ENCODE results near the gene SPATA3.

DNA sequence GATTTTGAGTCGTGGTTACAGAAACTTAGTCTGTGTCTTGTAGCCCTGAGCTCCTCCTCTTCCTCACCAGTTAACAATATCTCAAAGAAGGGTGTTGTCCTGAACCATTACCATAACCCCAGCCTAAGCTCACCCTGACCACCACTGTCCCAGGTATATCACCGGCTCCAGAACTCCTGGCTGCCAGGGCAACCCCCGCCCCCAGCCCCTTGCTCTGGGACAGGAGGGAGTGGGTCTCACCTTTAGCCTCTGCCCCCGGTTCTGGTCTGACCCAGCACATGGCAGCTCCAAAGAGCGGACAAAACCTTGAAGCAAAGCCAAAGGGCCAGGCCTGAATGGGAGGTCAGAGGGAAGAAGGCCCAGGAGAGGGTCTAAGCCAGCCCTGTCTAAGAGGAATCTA is 55.2 kb downstream of the SPATA3 start:
- TF ChIP-seq, protein P1, sequence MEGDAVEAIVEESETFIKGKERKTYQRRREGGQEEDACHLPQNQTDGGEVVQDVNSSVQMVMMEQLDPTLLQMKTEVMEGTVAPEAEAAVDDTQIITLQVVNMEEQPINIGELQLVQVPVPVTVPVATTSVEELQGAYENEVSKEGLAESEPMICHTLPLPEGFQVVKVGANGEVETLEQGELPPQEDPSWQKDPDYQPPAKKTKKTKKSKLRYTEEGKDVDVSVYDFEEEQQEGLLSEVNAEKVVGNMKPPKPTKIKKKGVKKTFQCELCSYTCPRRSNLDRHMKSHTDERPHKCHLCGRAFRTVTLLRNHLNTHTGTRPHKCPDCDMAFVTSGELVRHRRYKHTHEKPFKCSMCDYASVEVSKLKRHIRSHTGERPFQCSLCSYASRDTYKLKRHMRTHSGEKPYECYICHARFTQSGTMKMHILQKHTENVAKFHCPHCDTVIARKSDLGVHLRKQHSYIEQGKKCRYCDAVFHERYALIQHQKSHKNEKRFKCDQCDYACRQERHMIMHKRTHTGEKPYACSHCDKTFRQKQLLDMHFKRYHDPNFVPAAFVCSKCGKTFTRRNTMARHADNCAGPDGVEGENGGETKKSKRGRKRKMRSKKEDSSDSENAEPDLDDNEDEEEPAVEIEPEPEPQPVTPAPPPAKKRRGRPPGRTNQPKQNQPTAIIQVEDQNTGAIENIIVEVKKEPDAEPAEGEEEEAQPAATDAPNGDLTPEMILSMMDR (conservative IDR thresholded peaks at IDR 0.05; ENCODE audit: low read depth in 2 of 2), result no peak
- TF ChIP-seq POLR2AphosphoS5 (IDR thresholded peaks at IDR 0.05; ENCODE audit: low read depth), result no peak
- TF ChIP-seq, protein P2, sequence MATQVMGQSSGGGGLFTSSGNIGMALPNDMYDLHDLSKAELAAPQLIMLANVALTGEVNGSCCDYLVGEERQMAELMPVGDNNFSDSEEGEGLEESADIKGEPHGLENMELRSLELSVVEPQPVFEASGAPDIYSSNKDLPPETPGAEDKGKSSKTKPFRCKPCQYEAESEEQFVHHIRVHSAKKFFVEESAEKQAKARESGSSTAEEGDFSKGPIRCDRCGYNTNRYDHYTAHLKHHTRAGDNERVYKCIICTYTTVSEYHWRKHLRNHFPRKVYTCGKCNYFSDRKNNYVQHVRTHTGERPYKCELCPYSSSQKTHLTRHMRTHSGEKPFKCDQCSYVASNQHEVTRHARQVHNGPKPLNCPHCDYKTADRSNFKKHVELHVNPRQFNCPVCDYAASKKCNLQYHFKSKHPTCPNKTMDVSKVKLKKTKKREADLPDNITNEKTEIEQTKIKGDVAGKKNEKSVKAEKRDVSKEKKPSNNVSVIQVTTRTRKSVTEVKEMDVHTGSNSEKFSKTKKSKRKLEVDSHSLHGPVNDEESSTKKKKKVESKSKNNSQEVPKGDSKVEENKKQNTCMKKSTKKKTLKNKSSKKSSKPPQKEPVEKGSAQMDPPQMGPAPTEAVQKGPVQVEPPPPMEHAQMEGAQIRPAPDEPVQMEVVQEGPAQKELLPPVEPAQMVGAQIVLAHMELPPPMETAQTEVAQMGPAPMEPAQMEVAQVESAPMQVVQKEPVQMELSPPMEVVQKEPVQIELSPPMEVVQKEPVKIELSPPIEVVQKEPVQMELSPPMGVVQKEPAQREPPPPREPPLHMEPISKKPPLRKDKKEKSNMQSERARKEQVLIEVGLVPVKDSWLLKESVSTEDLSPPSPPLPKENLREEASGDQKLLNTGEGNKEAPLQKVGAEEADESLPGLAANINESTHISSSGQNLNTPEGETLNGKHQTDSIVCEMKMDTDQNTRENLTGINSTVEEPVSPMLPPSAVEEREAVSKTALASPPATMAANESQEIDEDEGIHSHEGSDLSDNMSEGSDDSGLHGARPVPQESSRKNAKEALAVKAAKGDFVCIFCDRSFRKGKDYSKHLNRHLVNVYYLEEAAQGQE (IDR thresholded peaks at IDR 0.05; ENCODE audit: unreplicated experiment), result no peak
- TF ChIP-seq JUNB (IDR thresholded peaks at IDR 0.05; ENCODE audit: unreplicated experiment), result no peak
- TF ChIP-seq CREB1 (CRISPR knock-in tag; IDR thresholded peaks at IDR 0.05; ENCODE audit: low read depth), result no peak
- TF ChIP-seq EZH2 (IDR thresholded peaks at IDR 0.05; ENCODE audit: low read depth, unreplicated experiment), result no peak
- no peak for TF ChIP-seq STAT1 (IDR thresholded peaks at IDR 0.05; ENCODE audit: unreplicated experiment)
- no peak for TF ChIP-seq ZNF114 (CRISPR knock-in tag; IDR thresholded peaks at IDR 0.05)
- TF ChIP-seq, protein P3, sequence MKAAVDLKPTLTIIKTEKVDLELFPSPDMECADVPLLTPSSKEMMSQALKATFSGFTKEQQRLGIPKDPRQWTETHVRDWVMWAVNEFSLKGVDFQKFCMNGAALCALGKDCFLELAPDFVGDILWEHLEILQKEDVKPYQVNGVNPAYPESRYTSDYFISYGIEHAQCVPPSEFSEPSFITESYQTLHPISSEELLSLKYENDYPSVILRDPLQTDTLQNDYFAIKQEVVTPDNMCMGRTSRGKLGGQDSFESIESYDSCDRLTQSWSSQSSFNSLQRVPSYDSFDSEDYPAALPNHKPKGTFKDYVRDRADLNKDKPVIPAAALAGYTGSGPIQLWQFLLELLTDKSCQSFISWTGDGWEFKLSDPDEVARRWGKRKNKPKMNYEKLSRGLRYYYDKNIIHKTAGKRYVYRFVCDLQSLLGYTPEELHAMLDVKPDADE (IDR thresholded peaks at IDR 0.05), result no peak
